Ishikawa (cell line): ENCODE data around the gene CFAP52.

Source experiments
- CEBPB ChIP-seq: IDR thresholded peaks from 2 replicates; pipeline ENCODE4 v1.6.1; 2012
- CREB1 ChIP-seq: IDR thresholded peaks from 2 replicates; pipeline ENCODE4 v1.6.1; 2012; ENCODE audit warnings: low read depth
- EGR1 ChIP-seq: IDR thresholded peaks from 2 replicates; pipeline ENCODE4 v1.6.1; 2012
- EP300 ChIP-seq: IDR thresholded peaks from 2 replicates; pipeline ENCODE4 v1.6.1; 2012; ENCODE audit warnings: borderline replicate concordance
- FOXM1 ChIP-seq: IDR thresholded peaks from 2 replicates; pipeline ENCODE4 v1.6.1; 2012; ENCODE audit warnings: low read depth, borderline replicate concordance
- NFIC ChIP-seq: IDR thresholded peaks from 2 replicates; pipeline ENCODE4 v1.6.1; 2012
- RAD21 ChIP-seq: IDR thresholded peaks from 2 replicates; pipeline ENCODE4 v1.6.1; 2012; ENCODE audit warnings: low read depth
- TAF1 ChIP-seq: IDR thresholded peaks from 2 replicates; pipeline ENCODE4 v1.6.1; 2012; ENCODE audit warnings: low read depth, mild to moderate bottlenecking
- TCF12 ChIP-seq: IDR thresholded peaks from 2 replicates; pipeline ENCODE4 v1.6.1; 2012; ENCODE audit warnings: low read depth
- TEAD4 ChIP-seq: IDR thresholded peaks from 2 replicates; pipeline ENCODE4 v1.6.1; 2012
- YY1 ChIP-seq: IDR thresholded peaks from 2 replicates; pipeline ENCODE4 v1.6.1; 2012; ENCODE audit warnings: low read depth
- ZBTB7A ChIP-seq: IDR thresholded peaks from 2 replicates; pipeline ENCODE4 v1.6.1; 2012; ENCODE audit warnings: low read depth
- TF ChIP-seq, protein P1 (sequence below): IDR thresholded peaks from 2 replicates; pipeline ENCODE4 v1.6.1; 2012
- TF ChIP-seq, protein P2 (sequence below): IDR thresholded peaks from 2 replicates; pipeline ENCODE4 v1.6.1; 2012
- TF ChIP-seq, protein P3 (sequence below): IDR thresholded peaks from 2 replicates; pipeline ENCODE4 v1.6.1; 2012; ENCODE audit warnings: low read depth, mild to moderate bottlenecking

The CFAP52 gene

DNA sequence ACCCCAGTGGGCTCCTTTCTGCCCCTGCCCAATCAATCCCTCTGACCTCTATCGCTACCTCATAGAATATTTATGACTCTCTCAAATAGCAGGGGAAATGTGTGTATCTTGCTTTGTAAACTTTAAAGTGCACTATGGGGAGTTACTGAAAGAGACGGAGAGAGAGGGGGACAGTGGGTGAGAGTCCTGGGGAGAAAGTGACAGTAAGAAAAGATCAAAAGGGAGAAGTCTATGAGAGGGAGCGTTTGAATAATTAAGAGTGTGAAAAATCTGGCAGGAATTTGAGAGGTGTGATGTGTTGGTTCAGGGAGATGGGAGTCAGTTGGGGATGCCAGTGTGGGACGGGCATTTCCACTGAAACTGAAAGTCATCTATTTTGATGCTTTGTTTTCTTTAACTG, 101.5 kb downstream of the CFAP52 start:
- TF ChIP-seq EGR1 (no peak), TCF12 (no peak)

DNA sequence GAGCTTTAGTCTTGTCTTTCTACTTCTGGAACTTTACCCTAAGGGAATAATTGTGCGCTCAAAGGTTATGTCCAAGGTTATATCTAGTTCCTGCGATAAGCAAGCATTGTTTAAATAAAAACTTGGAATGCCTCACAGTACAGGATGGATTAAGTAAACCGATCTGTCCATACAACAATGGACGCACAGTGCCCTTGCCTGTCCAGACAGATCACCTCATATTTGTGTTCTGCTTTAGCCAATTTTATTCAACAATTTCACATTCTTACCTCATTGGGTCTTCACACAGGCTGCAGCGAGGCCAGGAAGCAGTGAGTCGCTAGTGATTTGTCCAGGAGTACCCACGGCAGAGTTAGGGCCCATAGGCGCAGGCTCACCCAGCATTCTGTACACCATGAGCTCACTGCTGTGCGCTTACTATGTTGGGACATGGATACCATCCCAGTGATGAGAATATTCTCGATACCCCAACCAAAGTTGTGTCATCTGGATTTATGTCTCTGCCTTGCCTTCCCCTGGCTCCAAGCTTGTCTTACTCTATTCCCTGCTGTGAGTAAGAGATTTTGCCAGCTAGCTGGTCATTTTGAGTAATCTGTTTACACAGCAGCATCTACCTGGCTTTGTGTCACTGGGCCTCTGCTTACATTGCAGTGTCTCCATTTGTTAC, 108.6 kb downstream of the CFAP52 start:
- no peak for TF ChIP-seq ZBTB7A
- no peak for TF ChIP-seq TCF12
- TF ChIP-seq FOXM1, result no peak
- no peak for TF ChIP-seq CREB1
- TF ChIP-seq CEBPB, result no peak
- no peak for TF ChIP-seq YY1
- TF ChIP-seq NFIC, result no peak
- TF ChIP-seq, protein P1, sequence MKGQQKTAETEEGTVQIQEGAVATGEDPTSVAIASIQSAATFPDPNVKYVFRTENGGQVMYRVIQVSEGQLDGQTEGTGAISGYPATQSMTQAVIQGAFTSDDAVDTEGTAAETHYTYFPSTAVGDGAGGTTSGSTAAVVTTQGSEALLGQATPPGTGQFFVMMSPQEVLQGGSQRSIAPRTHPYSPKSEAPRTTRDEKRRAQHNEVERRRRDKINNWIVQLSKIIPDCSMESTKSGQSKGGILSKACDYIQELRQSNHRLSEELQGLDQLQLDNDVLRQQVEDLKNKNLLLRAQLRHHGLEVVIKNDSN, result no peak
- no peak for TF ChIP-seq EP300
- no peak for TF ChIP-seq RAD21
- TF ChIP-seq, protein P2, sequence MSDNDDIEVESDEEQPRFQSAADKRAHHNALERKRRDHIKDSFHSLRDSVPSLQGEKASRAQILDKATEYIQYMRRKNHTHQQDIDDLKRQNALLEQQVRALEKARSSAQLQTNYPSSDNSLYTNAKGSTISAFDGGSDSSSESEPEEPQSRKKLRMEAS, result no peak
- no peak for TF ChIP-seq EGR1
- TF ChIP-seq TEAD4, result no peak
- TF ChIP-seq TAF1, result no peak
- TF ChIP-seq, protein P3, sequence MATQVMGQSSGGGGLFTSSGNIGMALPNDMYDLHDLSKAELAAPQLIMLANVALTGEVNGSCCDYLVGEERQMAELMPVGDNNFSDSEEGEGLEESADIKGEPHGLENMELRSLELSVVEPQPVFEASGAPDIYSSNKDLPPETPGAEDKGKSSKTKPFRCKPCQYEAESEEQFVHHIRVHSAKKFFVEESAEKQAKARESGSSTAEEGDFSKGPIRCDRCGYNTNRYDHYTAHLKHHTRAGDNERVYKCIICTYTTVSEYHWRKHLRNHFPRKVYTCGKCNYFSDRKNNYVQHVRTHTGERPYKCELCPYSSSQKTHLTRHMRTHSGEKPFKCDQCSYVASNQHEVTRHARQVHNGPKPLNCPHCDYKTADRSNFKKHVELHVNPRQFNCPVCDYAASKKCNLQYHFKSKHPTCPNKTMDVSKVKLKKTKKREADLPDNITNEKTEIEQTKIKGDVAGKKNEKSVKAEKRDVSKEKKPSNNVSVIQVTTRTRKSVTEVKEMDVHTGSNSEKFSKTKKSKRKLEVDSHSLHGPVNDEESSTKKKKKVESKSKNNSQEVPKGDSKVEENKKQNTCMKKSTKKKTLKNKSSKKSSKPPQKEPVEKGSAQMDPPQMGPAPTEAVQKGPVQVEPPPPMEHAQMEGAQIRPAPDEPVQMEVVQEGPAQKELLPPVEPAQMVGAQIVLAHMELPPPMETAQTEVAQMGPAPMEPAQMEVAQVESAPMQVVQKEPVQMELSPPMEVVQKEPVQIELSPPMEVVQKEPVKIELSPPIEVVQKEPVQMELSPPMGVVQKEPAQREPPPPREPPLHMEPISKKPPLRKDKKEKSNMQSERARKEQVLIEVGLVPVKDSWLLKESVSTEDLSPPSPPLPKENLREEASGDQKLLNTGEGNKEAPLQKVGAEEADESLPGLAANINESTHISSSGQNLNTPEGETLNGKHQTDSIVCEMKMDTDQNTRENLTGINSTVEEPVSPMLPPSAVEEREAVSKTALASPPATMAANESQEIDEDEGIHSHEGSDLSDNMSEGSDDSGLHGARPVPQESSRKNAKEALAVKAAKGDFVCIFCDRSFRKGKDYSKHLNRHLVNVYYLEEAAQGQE, result no peak
